NCI-H82 treated with DMSO at 0.1 percent for 48 hours (cell line): ENCODE measurements around the gene ZNF142.

ENCODE experiments used
- DNase-seq: peaks from one replicate; lab custom pipeline; 2025; ENCODE audit not compliant: unreplicated experiment; lab: John Stamatoyannopoulos, UW

The ZNF142 gene, protein sequence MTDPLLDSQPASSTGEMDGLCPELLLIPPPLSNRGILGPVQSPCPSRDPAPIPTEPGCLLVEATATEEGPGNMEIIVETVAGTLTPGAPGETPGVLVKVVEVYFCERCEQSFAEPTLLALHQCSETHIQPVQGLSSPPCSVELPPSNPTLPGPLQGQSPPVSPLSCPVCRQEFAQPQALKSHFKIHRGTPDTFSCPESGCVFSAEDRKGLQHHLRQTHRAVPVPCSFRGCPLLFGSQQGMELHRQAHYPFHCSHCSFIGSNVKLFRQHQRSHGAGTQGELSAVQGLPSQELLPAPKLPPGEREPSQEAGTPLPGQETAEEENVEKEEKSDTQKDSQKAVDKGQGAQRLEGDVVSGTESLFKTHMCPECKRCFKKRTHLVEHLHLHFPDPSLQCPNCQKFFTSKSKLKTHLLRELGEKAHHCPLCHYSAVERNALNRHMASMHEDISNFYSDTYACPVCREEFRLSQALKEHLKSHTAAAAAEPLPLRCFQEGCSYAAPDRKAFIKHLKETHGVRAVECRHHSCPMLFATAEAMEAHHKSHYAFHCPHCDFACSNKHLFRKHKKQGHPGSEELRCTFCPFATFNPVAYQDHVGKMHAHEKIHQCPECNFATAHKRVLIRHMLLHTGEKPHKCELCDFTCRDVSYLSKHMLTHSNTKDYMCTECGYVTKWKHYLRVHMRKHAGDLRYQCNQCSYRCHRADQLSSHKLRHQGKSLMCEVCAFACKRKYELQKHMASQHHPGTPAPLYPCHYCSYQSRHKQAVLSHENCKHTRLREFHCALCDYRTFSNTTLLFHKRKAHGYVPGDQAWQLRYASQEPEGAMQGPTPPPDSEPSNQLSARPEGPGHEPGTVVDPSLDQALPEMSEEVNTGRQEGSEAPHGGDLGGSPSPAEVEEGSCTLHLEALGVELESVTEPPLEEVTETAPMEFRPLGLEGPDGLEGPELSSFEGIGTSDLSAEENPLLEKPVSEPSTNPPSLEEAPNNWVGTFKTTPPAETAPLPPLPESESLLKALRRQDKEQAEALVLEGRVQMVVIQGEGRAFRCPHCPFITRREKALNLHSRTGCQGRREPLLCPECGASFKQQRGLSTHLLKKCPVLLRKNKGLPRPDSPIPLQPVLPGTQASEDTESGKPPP (N-terminal part only)

DNA sequence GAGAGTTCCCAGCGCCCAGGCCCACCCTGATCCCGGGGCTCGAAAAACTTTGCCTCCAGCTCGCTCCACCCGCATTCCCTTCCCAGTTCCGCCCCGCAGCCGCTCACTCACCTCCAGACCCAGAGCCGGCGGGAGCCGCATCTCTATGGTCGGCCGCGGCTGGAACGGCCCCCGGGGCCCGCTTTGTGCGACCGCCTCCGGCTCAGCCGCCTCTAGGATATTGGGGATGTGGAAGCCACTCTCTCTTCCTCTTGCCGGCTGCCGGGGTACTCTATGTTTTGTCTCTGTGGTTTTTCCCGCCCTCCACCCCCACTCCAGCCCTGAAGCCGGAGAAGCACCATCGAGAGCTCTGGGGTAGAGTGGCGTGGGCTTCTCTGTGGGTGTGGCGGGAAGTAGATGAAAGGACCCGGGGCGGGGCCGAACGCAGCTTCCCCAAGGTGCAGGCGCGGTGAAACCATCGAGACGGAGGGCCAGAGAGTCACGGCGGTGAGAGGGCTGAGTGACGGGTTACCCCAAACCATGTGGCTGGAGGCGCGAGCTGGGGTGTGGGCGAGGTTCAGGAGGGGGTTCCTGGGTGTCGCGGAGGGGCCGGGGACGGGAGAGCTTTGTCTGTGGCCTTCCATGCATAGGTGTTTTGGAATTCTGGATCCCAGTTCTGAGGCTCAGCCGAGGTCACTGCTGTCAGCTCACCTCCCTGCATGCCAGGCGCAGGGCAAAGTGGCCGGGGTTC is at the start of gene ZNF142, which contains the start of gene BCS1L:
TSS of gene ZNF142 (minus strand) at position 366 of the 730 bp plus-strand sequence. CDS start 3,194 bp downstream, outside the sequence.
TSS of gene BCS1L (plus strand) at position 426 of the 730 bp plus-strand sequence. CDS start 1,305 bp downstream, outside the sequence.
- peak; percentile 80 for DNase-seq

DNA sequence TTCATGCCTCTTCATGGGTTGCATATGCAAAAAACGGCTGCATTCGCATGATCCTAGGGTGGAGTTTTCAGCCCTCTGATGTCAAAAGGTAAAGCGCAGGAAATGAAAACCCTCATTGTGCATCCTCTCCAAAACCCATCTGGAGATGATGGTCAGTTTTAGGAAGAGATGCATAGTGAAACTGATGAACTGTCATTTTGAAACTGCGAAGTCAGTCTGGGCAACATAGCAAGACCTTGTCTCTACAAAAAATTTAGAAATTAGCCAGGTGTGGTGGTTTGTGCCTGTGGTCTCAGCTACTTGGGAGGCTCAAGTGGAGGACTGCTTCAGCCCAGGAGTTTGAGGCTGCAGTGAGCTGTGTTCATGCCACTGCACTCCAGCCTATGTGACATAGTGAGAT is 48.7 kb upstream of the ZNF142 start:
- DNase-seq = no peak

DNA sequence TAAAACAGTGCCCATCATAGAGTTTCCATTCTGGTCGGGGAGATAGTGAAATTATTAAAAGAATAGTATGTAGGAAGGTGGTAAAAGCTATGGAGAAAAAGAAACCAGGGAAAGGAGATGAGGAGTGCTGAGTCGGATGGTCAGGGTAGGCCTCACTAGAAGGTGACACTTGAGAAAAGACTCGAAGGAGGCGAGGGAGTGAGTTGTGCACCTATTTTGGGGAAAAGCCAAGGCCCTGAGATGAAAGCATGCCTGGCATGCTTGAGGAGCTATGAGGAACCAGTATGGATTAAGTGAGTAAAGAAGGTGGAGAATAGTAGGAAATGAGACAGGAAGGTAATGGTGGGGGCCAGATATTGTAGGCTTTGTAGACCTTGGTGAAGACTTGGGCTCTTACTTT is 43.9 kb upstream of the ZNF142 start:
- no peak for DNase-seq

DNA sequence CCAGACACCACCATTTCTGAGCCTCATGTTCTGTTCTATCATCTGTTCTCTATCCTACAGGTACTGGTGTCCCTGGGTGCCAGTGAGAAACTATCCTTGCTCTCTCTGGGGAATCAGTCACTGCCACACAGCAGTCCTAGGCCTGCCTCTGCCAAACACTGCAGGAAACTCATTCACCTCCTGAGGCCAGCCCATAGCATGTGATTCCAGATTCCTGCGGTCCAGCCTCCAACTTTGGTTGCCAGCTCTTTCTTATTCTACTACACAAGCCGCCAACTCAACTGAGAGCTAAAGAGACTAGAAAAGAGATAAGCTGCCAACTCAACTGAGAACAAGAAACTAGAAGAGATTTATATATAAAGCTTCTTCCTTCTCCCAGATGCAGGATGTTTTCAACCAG is 42.4 kb upstream of the ZNF142 start:
- DNase-seq = no peak

DNA sequence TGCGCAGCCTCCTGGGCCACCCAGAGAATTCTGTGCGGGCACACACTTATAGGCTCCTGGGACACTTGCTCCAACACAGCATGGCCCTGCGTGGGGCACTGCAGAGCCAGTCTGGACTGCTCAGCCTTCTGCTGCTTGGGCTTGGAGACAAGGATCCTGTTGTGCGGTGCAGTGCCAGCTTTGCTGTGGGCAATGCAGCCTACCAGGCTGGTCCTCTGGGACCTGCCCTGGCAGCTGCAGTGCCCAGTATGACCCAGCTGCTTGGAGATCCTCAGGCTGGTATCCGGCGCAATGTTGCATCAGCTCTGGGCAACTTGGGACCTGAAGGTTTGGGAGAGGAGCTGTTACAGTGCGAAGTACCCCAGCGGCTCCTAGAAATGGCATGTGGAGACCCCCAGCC is 39.5 kb upstream of the ZNF142 start:
- no peak for DNase-seq

DNA sequence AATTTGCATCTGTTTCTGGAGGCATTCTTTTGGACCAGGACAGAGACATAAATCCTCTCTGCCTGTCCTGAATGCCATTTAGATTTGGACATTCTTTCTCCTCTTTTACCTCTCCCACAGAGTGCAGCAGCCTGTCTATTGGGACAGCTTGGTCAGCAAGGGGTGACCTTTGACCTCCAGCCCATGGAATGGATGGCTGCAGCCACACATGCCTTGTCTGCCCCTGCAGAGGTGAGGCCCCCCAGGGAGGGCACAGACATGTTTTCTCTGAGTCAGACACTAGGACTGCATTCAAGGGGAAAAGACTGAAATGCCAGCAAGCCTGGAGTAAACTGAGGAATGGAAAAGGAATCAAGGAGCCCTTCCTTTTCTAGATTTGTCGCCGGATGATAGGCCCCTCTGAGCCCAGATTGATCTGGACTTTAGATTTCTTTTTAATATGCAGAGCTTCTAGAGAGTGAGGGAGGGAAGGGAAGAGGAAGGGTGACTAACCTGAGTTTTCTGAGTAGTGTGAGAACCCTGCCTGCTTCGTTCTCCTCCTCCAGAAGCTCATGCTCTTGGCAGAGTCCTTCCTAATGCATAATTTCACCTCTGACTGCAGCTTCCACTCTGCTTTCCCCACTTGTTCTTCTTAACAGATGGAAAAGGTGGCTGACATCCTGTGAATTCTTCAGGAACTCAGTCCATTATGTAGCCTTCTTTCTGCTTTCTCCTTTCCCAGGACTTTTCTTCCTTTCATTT is 35.2 kb upstream of the ZNF142 start:
- no peak for DNase-seq

DNA sequence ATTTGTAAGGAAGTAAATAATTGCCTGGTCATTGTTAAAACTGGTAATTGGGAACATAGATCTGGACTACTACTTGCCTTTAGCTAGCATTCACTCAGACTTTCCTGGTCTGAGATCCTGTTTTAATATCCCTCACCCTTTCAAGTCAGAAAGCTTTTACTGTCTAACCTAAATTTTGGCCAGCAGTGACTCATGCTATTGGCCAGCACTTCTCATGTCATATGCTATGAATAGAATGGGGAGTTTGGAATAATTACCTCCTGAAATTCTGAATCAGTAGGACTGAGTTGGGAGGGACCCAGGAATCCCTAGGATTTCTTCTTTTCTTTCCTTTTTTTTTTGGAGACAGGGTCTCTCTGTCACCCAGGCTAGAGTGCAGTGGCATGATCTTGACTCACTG is 31.8 kb upstream of the ZNF142 start:
- no peak for DNase-seq

DNA sequence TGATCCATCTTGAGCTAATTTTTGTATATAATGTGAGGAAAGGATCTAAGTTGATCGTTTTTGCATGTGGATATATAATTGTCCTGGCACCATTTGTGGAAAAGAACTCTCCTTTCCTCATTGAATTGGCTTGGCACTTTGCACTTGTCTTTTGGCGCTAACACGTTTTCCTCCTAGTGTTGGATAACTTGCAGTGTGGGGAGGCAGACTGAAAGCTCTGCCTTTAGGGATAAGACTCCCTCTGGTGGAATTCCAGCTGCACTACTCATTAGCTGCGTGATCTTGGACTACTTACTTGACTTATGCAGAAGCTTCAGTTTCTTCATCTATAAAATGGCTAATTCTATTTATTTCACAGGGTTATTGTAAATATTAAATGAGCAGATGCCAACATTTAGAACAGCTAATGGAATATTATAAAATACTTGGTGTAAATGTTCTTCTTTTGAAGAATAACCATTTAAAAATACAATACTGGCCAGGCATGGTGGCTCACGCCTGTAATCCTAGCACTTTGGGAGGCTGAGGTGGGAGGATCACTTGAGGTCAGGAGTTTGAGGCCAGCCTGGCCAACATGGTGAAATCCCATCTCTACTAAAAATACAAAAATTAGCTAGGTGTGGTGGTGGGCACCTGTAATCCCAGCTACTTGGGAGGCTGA is 28.1 kb upstream of the ZNF142 start:
- DNase-seq = peak; percentile 59

DNA sequence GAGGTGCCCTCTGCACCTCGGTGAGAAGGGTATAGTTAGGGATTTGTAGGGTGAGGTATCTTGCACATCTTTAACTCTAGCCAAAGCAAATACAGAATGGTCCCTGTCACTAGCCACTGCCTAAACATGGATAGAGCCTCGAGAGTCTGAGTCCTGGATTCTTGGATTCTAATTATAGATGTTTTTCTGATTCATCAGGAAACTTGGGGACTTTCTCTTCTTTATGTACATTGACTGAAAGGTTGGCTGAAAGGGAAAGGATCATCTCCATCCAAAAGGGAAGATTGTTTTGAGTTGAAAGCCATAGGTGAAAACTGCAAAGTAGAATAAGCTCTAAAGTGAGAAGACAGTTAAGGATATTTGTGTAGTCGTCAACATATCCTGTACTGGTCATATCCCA is 20.6 kb upstream of the ZNF142 start:
- no peak for DNase-seq

DNA sequence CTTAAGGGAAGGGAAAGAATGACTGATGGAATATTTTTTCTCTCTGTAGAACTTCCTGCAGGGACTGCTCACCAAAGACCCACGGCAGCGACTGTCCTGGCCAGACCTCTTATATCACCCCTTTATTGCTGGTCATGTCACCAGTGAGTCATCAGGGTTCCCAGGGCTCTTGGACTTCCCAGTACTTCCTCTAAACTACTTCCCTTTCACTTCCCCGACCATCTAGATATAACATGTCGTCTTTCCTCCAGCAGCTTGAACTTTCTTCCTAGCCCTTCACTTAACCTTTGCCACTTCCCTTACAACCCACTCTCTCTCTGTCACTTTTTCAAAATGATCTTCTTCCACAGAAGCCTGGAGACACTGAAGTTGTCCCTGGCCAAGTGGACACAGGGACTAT is 19.7 kb upstream of the ZNF142 start:
- DNase-seq = no peak

DNA sequence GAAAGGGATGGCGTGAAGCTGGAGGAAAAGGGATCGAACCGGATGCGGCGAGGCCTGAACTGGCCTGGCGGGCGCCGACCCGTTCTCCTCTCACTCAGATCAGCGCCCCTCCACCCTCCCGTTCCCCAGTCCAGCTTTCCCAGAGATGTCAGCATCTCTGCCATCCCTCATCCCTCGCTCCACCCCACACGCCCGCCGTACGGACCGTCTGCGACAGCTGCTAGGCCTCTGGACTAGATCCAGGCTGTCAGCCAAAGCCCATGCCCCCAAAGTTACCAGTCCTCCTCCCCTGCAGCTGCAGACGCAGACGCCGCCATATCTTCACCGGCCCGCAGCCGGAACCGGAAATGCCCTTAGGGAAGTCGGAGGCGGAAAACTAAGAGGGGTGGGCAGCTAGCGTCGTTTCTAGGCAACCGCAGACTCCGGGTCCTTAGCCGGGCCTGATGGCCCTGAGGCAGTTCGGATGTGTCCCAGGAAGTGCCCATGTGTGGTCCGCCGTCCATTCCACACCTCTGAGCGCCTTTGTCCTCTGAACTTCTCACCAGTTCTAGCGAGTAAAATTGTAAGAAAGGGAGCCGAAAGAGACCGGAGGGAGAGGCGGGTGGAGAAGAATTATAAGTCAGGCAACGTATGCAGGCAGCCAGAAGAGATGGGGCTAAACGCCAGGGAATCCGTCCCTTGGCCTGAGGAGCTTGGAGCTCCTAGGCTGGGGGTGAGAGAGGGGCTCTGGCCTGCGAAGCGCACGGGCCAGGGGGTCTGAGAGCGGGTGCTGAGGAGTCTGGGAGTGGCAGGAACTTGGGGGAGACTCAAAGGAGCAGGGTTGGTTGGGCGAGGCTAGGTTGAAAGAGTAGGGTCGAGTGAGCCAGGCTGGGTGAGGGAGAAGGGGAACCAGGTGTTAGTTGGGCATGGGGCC is 12.5 kb upstream of the ZNF142 start, which contains the start of the genes RNF25 and STK36:
TSS of gene RNF25 (minus strand) at position 349 of the 913 bp plus-strand sequence. CDS start at position 317, 32 bp downstream.
TSS of gene STK36 (plus strand) at position 433 of the 913 bp plus-strand sequence. CDS start 744 bp downstream, outside the sequence.
- peak; percentile 61 for DNase-seq

DNA sequence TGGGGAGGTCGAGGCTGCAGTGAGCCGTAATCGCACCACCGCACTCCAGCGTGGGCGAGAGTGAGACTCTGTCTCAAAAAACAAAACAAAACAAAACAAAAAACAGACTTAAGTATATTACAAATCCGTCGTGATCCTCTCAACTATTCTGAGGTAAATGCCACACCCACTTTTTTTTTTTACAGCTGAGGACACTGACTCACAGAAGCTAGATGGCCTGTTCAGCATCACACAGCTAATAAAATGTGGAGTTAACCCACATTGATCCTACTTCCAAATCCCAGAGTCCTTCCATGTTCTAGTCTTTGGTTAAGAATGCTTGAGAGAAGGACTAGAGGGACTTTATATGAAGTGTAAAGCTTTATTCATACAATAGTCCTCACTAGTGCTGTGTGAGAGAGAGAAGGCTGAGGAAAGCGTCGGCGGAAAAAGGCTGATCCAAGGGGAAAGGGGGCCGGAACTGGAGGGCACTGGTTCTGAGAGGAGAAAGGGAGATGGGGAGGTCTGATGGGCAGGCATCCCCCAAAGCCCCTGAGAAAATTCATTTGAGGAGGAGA is 11.8 kb upstream of the ZNF142 start:
- no peak for DNase-seq

DNA sequence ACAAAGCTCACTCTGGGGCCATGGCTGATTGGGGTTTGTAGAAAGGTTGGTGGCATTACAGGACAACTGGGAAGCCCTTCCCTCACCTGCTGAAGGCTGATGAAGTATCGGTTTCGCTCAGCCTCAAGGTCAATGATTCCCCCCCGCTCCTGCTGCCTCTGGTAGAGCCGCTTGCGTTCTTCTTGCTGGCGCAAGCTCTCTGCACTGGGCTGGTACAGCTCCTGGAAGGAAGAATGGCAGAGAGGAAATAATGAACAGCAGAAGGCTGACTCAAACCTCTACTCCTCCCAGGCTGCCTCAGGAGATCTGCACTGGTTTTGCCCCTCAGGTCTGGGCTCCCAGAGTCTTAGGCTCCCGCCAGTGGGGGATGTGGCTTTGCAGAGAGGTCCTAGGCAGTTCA is 5.2 kb upstream of the ZNF142 start:
- DNase-seq = no peak

DNA sequence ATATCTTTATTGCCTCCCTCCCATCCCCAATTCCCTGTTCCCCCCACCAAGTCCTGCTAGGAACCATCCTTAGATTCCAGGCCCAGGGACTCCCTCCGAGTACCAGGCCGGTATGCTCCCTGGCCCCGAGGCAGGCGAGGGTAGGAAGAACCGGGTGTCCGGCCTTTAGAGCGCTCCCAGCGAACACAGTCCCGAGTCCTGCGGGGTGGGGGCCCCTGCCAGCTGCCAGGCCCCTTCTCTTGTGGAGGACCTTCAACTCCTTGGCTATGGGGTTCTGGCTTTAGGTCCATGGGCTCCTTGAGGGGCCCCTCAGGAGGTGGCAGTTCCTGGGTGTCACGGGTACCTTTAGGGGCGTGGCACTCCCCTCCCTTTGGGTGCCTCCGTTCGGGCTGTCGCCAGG is 4.5 kb upstream of the ZNF142 start:
- no peak for DNase-seq

DNA sequence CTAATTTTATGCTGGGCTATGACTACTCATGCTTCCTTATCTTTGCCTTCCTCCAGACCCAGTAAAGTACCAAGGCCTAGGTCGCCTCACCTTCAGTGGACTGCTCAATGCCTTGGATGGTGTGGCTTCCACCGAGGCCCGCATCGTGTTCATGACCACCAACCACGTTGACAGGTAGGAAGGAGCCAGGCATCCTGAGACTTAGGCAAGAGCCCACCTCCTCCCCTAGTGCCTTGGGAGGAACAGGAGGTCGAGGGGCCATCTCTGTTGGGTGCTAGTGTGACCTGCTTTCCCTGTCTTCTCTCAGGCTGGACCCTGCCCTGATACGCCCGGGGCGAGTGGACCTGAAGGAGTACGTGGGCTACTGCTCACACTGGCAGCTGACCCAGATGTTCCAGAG is 3.4 kb upstream of the ZNF142 start:
- DNase-seq = no peak

DNA sequence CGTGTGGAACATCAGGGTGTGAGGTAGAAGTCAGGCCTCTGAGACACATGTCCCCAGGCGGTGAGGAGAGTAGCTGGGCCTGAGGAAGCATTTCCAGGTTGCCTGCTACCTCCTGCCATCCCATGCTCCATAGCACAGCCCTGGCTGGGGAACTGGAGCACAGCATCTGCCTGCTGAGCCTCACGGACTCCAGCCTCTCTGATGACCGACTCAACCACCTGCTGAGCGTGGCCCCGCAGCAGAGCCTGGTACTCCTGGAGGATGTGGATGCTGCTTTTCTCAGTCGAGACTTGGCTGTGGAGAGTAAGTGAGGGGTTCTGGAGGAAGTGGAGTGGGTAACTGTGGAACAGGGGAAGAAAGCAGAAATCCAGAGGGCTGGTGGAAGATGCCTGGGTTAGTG is 3.0 kb upstream of the ZNF142 start:
- no peak for DNase-seq

DNA sequence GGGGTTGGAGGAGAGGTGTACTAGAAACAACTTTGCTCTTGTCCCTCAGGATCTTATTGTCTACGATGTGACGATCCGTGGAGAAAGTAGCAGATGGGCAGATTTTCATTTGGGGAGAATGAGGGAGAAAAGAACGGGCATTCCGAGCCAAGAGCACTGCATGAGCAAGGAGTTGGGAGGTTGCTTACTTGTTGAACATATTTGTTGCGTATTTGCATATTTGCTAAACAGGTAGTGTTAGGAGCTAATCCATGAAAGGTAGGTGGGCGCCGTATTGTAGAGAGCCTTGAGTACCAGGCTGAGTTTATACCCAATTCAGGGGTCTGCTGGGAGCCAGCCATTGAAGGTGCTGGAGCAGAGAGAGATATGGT is 550 bp upstream of the ZNF142 start:
- DNase-seq = no peak

DNA sequence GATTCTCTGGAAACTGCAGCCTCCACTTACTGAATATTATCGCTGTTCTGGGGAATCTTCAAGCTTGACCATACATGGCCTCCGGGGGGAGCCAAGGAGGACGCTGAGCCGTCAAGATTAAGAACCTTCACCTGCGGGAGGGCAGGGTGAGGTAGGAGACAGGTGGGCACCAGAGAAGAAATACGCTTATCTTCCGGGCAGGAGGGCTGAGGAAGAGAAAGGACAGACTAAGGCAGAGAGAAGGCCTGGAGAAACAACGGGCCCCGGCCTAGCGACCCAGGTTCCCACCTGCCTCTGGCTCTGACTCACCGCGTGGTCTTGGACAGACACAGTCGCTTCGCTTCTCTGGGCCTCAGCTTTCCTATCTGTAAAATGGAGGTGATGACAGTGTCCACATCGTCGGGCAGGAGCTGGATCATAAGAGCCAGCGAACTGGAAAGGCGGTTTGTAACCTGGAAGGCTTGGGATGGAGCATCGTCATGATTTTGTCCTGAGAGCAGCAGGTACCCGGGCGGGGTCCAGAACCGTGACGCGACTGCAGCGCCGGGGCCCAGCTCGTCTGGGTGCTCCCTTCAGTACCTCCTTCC is 659 bp downstream of the ZNF142 start:
- peak; percentile 11 for DNase-seq
